22Rv1 (cell line): ENCODE measurements around the gene TGFBI.

ENCODE experiments used
- H3K27ac ChIP-seq: fragments of 450-650 bp; 2 replicates; pipeline ENCODE4 v1.5.1; 2017
- ZFX ChIP-seq: fragments of 450-650 bp; IDR thresholded peaks from 2 replicates; pipeline ENCODE4 v1.6.1; 2017; ENCODE audit warnings: antibody characterized with exemption, borderline replicate concordance
- TF ChIP-seq, protein P1 (sequence below): fragments of 450-650 bp; IDR thresholded peaks from 2 replicates; pipeline ENCODE4 v1.5.1; 2017; ENCODE audit warnings: mild to moderate bottlenecking

Gene TGFBI

DNA sequence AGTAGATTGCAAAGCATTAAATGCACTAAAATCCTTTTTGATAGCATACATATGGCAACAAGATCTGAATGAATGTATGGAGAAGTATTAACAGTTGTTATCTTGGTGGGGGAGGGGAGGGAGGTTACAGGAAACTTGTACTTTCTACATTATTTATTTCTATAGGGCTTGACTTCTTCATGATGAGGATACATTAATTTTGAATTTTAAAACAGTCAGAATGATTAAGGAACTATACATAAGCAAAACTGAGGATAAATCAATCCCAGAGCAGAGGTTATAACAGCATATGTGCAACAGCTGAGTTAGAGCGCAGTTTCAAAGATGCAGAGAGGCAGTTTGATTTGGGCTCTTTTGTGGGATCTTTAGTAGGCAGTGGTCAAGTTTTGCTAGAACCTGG, 80.0 kb downstream of the TGFBI start:
- no peak for TF ChIP-seq ZFX
- TF ChIP-seq, protein P1, sequence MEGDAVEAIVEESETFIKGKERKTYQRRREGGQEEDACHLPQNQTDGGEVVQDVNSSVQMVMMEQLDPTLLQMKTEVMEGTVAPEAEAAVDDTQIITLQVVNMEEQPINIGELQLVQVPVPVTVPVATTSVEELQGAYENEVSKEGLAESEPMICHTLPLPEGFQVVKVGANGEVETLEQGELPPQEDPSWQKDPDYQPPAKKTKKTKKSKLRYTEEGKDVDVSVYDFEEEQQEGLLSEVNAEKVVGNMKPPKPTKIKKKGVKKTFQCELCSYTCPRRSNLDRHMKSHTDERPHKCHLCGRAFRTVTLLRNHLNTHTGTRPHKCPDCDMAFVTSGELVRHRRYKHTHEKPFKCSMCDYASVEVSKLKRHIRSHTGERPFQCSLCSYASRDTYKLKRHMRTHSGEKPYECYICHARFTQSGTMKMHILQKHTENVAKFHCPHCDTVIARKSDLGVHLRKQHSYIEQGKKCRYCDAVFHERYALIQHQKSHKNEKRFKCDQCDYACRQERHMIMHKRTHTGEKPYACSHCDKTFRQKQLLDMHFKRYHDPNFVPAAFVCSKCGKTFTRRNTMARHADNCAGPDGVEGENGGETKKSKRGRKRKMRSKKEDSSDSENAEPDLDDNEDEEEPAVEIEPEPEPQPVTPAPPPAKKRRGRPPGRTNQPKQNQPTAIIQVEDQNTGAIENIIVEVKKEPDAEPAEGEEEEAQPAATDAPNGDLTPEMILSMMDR: no peak
- no peak overlapping the region for H3K27ac ChIP-seq

DNA sequence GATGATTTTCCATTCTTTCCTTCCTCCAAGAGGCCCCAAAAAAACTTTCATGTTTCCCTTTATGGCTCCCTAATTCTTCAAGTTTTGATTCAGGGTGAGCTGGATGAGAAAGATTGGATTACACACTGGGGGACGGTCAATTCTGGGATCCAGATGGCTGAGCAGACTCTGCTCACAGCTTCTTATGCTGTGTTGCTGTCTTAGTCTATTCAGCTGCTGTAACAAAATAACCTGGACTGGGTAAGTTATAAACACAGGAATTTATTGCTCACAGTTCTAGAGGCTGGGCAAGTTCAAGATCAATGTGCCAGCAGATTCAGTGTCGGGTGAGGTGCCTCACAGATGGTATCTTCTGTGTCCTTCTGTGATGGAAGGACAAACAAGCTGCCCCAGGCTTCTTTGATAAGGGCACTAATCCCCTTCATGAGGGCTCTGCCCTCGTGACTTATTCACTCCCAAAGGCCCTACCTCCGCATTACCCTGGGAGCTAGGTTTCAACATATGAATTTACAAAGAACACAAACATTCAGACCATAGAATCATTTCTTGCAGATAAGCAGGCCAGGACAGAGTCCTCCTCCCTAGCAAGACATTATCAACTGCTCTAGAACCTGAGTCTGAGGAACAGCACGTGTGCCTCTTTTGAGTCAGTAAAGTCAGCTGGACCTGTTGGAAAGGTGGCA, 80.8 kb downstream of the TGFBI start:
- TF ChIP-seq ZFX: no peak
- TF ChIP-seq, protein P1: no peak
- no peak overlapping the region for H3K27ac ChIP-seq
